Activated CD4-positive, alpha-beta T cell treated with anti-CD3 and anti-CD28 coated beads, Interleukin-2, amount 50 U/mL, for 16 hours (primary cell): Measurements from ENCODE around the gene GUCA2B.
A peak's percentile ranks its signal among the peaks of the same experiment; 100 is the strongest.

Source experiments
- DNase-seq: peaks from one replicate; pipeline ENCODE4 v3.0.0-alpha.2; 2020

Gene GUCA2B

DNA sequence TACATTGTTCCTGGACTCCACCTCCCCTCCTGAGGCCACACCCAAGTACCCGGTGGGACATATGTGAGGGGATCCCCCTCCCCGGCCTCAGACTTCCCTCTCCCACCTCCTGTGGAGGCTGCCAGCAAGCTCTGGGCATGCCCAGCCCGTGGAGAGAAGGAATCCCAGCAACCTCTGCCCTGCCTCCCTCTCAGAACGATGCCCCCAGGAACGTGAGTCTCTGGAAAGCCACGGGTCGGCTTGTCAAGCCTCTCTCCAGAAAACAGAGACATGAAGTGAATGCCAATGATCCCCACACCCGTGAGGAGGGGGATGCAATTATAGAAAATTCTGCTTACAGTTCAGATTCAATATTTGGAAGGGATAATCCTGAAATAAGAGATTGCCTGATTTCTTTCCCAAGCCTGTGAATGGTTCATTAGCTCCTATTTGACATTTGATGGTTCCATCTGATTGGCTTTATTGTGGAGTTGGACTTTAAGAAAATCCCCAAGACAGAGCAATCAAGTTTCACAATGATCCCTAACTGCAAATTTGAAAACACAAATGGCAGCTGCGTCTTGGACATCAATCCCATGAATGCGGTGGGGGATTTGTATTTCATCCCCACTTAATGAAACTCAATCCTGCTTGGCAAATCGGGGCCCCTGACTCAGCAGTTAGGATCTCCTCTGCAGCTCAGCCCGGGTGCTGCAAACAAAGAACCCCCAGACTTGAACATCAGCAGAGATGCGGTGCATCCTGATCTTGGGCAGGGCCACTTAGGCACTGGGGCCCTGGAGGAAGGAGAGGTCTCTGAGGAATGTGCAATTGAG lies 9.1 kb upstream of the GUCA2B start:
- DNase-seq, result no peak

GRCh38 chr1:42144711-42145388 lies 8.4 kb upstream of the GUCA2B start:
- DNase-seq, result no peak

DNA sequence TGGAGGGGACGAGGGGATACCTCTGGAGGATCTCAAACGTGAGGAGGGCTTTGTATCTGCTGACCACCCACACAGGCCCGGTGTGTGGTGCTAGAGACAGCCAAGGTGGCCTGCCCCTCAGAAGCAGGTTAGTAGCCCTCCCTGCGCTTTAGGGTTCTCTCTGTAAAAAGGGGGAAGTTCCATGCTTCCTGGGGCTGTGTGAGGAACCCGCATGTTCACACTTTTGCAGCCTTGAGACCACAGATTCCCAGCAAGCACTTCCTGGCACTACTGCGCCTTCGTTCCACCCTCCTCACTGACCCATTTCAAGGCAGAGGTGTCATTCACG lies 7.9 kb upstream of the GUCA2B start:
- DNase-seq, result no peak

DNA sequence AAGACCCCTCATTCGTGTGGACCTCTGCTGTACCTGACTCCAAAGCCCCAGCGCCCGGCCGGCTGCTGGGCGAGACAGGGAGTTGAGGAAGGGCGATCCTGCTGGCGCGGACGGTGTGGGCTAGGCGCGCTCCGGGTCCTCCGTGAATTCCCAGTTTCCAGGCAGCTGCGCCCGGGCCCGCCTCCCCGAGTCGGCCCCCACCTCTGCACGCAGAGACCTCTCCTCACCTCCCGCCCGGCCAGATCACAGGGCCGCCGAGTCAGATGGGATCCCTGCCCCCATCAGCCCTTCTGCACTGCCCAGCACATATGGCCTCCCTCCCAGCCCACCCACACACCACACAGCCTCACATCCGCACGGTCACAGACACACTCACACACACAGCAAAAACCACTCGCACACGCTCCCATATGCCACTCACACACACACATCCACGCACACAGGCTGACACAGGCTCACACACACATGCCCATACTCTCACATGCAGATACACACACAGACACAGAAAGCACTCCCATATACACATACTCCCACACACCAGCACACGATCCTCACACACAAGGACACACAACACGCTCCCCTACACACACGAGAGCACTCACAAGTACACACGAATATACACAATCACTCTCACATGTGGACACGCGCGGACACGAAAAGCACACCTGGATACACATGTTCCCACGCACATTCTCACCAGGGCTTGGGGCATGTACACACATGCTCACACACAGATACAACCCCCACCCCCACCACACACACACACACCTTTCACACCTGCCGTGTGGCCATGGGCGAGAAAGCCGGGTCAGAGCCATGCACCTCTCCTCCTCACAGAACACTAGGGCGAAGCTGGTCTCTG lies 7.2 kb upstream of the GUCA2B start:
- DNase-seq, result no peak

GRCh38 chr1:42146626-42147320 lies 6.4 kb upstream of the GUCA2B start:
- peak; percentile 69 for DNase-seq

- no peak for DNase-seq
These were observed 5.0 kb upstream of the GUCA2B start for GRCh38 chr1:42148166-42148565.

GRCh38 chr1:42150651-42151050 lies 2.6 kb upstream of the GUCA2B start:
- DNase-seq, result no peak

DNA sequence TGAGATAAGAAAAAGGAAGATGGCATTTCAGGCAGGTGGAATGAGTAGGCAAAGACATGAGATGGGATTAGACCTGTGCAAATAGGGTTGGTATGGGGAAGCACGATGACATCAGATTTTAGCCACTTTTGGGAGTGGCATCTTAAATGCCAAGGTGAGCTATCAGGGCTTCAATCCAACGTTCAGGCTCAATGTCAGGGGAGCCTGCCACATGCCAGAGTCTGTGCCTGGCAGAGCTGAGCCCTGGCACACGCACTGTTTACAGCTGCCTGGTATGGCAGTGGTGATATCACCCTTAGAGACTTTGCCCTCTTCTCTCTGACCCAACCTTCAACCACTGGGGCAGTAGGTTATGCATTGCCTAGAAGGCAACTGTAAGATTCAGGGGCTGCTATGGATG lies 1.1 kb upstream of the GUCA2B start:
- DNase-seq, result no peak

- DNase-seq, result no peak
These were observed 414 bp downstream of the GUCA2B start for GRCh38 chr1:42153624-42154023.

GRCh38 chr1:42154685-42155084 lies 1.5 kb downstream of the GUCA2B start:
- DNase-seq, result no peak

DNA sequence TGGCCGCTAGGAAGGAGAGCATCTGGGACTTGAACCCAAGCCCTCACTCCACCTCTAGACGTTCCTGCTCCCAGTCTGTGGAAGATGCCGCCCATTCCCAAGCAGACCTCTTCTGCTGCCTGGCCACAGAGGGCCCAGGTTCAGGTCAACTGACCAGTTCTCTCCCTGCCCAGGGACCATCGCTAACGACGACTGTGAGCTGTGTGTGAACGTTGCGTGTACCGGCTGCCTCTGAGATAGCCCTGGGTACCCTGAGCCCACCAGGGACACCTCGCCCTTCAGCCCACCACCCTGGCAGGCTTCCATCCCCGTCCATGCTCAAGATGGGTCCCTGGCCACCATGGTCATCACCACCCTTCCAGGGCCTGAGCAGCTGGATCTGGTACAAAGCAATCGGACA lies 2.2 kb downstream of the GUCA2B start:
- DNase-seq, result no peak

DNA sequence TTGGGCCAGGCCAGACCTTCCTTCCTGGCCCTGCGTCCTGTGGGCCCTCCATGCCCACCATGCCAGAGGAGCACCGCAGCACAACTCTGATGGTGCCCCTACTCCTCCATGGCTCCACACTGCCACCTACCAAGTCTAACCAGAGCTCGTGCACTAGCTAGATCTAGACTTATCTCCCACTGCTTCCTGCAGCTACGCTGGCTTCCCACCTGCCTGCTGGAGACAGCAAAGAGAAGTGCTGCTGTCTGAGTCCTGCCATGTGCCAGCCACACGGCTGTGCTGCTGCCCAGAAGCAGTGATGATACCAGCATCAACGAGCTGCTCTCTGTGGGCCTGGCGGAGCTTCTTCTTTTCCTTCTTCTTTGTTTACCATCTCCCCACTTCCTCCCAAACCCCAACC lies 4.5 kb downstream of the GUCA2B start:
- no peak for DNase-seq

- no peak for DNase-seq
These were observed 5.0 kb downstream of the GUCA2B start for GRCh38 chr1:42158189-42158588.

- no peak for DNase-seq
These were observed 9.0 kb downstream of the GUCA2B start for GRCh38 chr1:42162181-42162580.

GRCh38 chr1:42163114-42163513 lies 9.9 kb downstream of the GUCA2B start:
- DNase-seq, result no peak

GRCh38 chr1:42163536-42164503 lies 10.6 kb downstream of the GUCA2B start:
- DNase-seq, result no peak

GRCh38 chr1:42164551-42165420 lies 11.6 kb downstream of the GUCA2B start, which contains the start of gene GUCA2A:
GUCA2A (minus strand) TSS chr1:42164745; CDS start chr1:42164712, 33 bp downstream.
- DNase-seq, result no peak

GRCh38 chr1:42165511-42166210 lies 12.5 kb downstream of the GUCA2B start:
- DNase-seq, result no peak

GRCh38 chr1:42167611-42168390 lies 14.6 kb downstream of the GUCA2B start:
- DNase-seq, result no peak
